Lower leg skin (tissue), 3 donors: ENCODE measurements around the gene GAN.

Source experiments
- CTCF ChIP-seq, 3 donors: fragments of 450-650 bp; IDR thresholded peaks; one replicate each; pipeline ENCODE4 v1.5.1; 2016; ENCODE audit warnings: antibody characterized with exemption in 3 of 3, mild to moderate bottlenecking in 3 of 3, moderate library complexity in 2 of 3
- POLR2A ChIP-seq, 2 donors: fragments of 450-650 bp; IDR thresholded peaks; one replicate each; pipeline ENCODE4 v1.6.1; 2016 to 2017; ENCODE audit warnings: antibody characterized with exemption in 2 of 2, mild to moderate bottlenecking in 1 of 2, moderate library complexity in 1 of 2

- TF ChIP-seq POLR2A (IDR thresholded peaks at IDR 0.05) (no peak), CTCF (IDR thresholded peaks at IDR 0.05) (no peak)
These were observed 39.7 kb upstream of the GAN start for GRCh38 chr16:81275064-81275532.
